Adipocyte (in vitro differentiated cells): ENCODE measurements around the gene ADCY1.
A peak's percentile ranks its signal among the peaks of the same experiment; 100 is the strongest.

Experiments
- DNase-seq: peaks from one replicate; pipeline ENCODE4 v3.0.0-alpha.2; 2015; ENCODE audit warnings: low read depth
- H3K27me3 ChIP-seq: replicated peaks from 2 replicates; pipeline ENCODE4 v1.7.0; 2013; ENCODE audit warnings: mild to moderate bottlenecking, low read length, moderate library complexity; ENCODE audit not compliant: control insufficient read depth, insufficient read depth
- H3K36me3 ChIP-seq: 2 replicates; pipeline ENCODE4 v1.7.0; 2013; ENCODE audit warnings: low read length, mild to moderate bottlenecking, moderate library complexity; ENCODE audit not compliant: control insufficient read depth, insufficient read depth, severe bottlenecking
- H3K4me1 ChIP-seq: 2 replicates; pipeline ENCODE4 v1.7.0; 2013; ENCODE audit warnings: mild to moderate bottlenecking, low read length, moderate library complexity; ENCODE audit not compliant: control insufficient read depth, insufficient read depth
- H3K4me3 ChIP-seq: 2 replicates; pipeline ENCODE4 v1.7.0; 2013; ENCODE audit warnings: mild to moderate bottlenecking, low read length, moderate library complexity
- H3K9ac ChIP-seq: 2 replicates; pipeline ENCODE4 v1.7.0; 2013; ENCODE audit warnings: mild to moderate bottlenecking, low read length, moderate library complexity
- H3K9me3 ChIP-seq: 2 replicates; pipeline ENCODE4 v1.7.0; 2013; ENCODE audit warnings: mild to moderate bottlenecking, low read length, moderate library complexity; ENCODE audit not compliant: control insufficient read depth

Gene ADCY1

DNA sequence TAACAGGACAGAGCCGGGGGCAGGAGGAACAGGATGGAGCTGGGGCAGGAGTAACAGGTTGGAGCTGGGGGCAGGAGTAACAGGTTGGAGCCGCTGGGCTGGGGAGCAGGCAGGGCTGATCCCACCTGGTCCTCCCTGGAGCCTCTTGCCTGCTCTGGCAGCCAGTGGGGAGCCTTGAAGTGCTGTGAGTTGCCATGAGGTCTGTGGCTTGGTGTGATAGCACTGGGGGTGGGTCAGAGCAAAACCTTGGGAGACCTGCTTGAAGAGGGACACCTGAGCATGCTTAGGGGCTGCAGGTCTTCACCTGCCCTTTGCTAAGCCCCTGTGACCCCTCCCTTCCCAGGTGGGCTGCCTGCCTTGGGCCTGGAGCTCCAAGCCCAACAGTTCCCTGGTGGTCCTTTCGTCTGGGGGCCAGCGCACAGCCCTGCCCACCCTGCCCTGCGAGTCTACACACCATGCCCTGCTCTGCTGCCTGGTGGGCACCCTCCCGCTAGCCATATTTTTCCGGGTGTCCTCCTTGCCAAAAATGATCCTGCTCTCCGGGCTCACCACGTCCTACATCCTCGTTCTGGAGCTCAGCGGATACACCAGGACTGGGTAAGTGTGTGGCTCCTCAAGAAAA, 111.6 kb downstream of the ADCY1 start:
- Histone ChIP-seq H3K27me3 (no peaks in the 10 kb centered on the region), H3K36me3 (no peaks in the 10 kb centered on the region), H3K4me3 (no peak overlapping the region), H3K9me3 (no peaks in the 10 kb centered on the region), H3K9ac (no peak overlapping the region), H3K4me1 (peaks cover 10% of the 10 kb centered on the region)
- no peak for DNase-seq

DNA sequence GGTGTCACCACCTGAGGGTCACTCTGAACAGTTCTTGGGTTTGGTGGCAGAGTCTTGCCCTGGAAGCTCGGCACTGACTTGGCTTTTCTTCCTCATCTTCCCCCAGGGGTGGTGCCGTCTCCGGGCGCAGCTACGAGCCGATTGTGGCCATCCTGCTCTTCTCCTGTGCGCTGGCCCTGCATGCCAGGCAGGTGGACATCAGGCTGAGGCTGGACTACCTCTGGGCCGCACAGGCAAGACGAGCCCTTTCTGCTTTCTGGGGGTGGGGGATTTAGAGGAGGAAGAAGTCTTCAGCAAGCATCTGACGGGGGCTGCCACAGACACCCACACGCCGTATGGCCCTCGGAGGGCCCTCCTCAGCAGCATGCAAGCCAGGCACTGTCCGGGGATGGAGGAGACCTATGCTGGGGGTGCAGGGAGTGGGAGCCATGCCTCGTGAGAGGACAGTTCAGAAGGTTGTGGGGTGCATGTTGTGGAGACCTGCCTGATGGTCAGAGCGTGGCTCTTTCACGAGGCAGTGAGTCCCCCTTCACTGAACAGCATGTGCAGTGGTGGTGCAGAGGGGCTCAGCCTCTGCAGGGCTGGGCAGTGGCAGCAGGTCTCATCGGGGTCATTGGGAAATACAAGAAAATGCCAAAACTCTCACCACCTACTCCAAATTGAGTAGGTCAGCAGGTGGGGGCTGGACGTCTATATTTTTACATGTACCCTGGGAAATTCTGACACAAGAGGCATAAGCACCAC, 112.4 kb downstream of the ADCY1 start:
- Histone ChIP-seq H3K36me3 (no peaks in the 10 kb centered on the region), H3K9me3 (no peaks in the 10 kb centered on the region), H3K9ac (no peak overlapping the region), H3K4me1 (peaks cover 10% of the 10 kb centered on the region), H3K27me3 (no peaks in the 10 kb centered on the region), H3K4me3 (no peak overlapping the region)
- no peak for DNase-seq

- no peaks in the 10 kb centered on the region for H3K27me3 ChIP-seq
- no peak overlapping the region for H3K4me3 ChIP-seq
- no peak overlapping the region for H3K9ac ChIP-seq
- H3K9me3 ChIP-seq = no peaks in the 10 kb centered on the region
- H3K36me3 ChIP-seq = no peaks in the 10 kb centered on the region
- no peak for DNase-seq
- peaks cover 10% of the 10 kb centered on the region for H3K4me1 ChIP-seq
These were observed 113.0 kb downstream of the ADCY1 start for GRCh38 chr7:45687185-45687560.

DNA sequence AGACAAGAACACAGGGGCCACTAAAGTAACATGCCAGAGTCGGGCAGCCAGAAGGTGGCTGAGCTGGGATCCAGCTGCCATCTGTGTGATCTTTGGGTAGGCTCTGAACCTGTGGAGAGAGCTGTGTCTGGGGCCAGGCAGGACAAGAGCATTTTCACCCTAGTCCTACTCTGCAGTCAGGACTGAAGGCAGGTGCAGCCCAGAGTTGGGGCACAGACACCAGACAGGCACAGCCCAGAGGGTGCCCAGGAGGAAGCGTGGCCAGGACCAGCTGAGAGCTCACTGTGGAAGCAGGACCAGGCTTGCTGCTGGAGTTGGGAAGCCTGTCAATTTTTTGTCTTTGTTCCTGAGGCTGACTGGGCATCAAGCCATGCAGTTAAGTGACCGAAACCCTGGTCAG, 113.6 kb downstream of the ADCY1 start:
- no peak overlapping the region for H3K4me3 ChIP-seq
- no peaks in the 10 kb centered on the region for H3K27me3 ChIP-seq
- peaks cover 10% of the 10 kb centered on the region for H3K4me1 ChIP-seq
- DNase-seq = no peak
- H3K9me3 ChIP-seq = no peaks in the 10 kb centered on the region
- H3K9ac ChIP-seq = no peak overlapping the region
- no peaks in the 10 kb centered on the region for H3K36me3 ChIP-seq

- Histone ChIP-seq H3K4me3 (no peak overlapping the region), H3K36me3 (no peaks in the 10 kb centered on the region), H3K27me3 (no peaks in the 10 kb centered on the region), H3K9ac (no peak overlapping the region), H3K9me3 (no peaks in the 10 kb centered on the region), H3K4me1 (peaks cover 4% of the 10 kb centered on the region)
- DNase-seq = no peak
These were observed 114.2 kb downstream of the ADCY1 start for GRCh38 chr7:45688382-45688781.

- Histone ChIP-seq H3K27me3 (no peaks in the 10 kb centered on the region), H3K9ac (no peak overlapping the region), H3K36me3 (no peaks in the 10 kb centered on the region), H3K4me3 (no peak overlapping the region), H3K9me3 (no peaks in the 10 kb centered on the region), H3K4me1 (no peaks in the 10 kb centered on the region)
- DNase-seq = peak; percentile 32
These were observed 115.0 kb downstream of the ADCY1 start for GRCh38 chr7:45689011-45689796.

DNA sequence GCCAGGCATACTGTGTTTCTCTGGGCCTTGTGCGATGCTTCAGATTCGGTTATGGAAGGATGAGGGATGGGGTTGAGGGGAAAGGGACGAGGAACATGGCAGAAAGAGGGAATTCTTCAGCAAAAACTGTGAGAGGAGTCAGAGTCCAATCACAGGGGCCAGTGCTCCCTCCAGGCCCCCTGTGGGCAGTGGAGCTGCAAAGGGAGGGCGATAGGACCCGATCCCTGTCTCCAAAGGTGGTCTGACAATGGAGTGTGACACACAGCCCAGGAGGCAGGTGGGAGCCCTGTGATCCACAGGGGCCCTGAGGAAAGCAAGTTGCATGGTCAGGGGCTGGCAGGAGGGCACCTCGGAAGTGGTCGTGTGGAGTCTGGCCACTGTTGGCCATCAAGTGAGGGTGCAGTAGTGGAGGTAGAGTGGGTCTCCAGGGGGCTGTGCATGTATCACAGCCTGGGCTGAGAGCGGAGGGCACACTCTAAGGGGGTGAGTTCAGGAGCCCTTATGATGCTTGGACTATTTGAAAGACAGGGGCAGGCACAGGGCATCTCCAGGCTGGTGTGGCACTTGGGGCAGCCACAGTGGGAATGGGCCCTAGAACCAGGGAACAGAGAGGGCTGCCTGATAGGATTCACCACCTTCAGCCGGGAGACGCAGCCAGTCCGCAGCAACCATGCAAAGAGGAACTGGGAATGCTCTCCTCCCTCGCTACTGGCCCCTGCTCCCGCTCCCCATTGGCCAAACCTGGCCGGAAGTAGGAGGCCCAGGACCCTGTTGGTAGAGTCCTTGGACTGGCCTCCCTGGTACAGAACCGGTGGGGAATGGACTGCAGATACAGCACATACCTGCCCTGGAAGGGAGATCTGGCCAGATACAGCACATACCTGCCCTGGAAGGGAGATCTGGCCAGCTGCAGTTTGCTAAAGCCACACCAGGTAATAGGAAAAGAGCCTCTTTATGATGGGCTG, 115.9 kb downstream of the ADCY1 start:
- Histone ChIP-seq H3K4me3 (no peak overlapping the region), H3K9ac (no peak overlapping the region), H3K9me3 (no peaks in the 10 kb centered on the region), H3K27me3 (no peaks in the 10 kb centered on the region), H3K4me1 (no peaks in the 10 kb centered on the region), H3K36me3 (no peaks in the 10 kb centered on the region)
- no peak for DNase-seq

DNA sequence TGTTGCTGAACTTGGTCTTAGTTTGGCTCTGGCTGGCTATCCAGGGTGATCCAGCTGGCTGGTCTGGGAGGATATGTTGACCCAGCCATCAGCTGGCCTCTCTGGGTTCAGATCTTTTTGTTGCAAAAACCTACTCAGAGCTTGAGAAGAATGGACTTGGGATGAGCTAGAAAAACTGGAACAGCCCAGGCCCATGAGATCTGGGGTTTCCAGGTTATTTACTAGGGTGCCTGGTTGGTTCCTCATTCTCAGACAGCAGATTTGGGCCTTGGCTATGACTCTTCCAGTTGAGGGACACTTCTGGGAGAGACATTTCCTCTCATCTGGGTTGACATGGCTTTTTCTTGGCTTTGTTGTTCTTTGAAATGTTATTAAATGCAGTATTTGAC, 116.6 kb downstream of the ADCY1 start:
- no peaks in the 10 kb centered on the region for H3K9me3 ChIP-seq
- H3K4me1 ChIP-seq = no peaks in the 10 kb centered on the region
- H3K9ac ChIP-seq = no peak overlapping the region
- no peaks in the 10 kb centered on the region for H3K36me3 ChIP-seq
- no peaks in the 10 kb centered on the region for H3K27me3 ChIP-seq
- no peak for DNase-seq
- H3K4me3 ChIP-seq = no peak overlapping the region

- no peaks in the 10 kb centered on the region for H3K4me1 ChIP-seq
- H3K9me3 ChIP-seq = no peaks in the 10 kb centered on the region
- H3K9ac ChIP-seq = no peak overlapping the region
- H3K36me3 ChIP-seq = no peaks in the 10 kb centered on the region
- no peak for DNase-seq
- no peak overlapping the region for H3K4me3 ChIP-seq
- no peaks in the 10 kb centered on the region for H3K27me3 ChIP-seq
These were observed 117.0 kb downstream of the ADCY1 start for GRCh38 chr7:45691155-45691656.

DNA sequence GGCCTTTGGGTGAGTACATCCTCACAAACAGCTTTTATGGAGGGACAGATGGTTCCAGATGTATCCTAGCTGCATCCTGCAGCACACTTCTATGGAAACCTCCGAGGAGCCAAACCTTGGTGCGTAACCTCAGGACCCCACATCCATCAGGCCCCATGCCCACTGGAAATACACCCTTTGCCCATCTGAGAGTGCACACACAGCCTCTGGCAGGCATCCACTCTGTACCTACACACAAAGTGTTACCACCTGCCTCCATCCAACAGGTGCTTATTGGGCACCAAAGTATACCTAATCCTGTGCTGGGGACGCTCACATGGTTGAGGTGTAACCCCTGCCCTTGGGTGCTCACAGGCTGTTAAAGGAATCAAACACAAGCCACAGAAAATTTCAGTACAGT, 117.9 kb downstream of the ADCY1 start:
- Histone ChIP-seq H3K9me3 (no peaks in the 10 kb centered on the region), H3K27me3 (no peaks in the 10 kb centered on the region), H3K36me3 (no peaks in the 10 kb centered on the region), H3K9ac (no peak overlapping the region), H3K4me3 (no peak overlapping the region), H3K4me1 (no peaks in the 10 kb centered on the region)
- DNase-seq = no peak
